Activated T-helper 9 cell treated with anti-CD3 and anti-CD28 coated beads, Interleukin-2, amount 50 U/mL, for 16 hours (primary cell): ENCODE measurements around the gene MYRIP.
"Not testable (repeated sequence)": the region's sequence is repeated elsewhere in the genome, so short reads cannot be mapped to it uniquely, and the experiment has no call there.

ENCODE experiments used
- DNase-seq: peaks from one replicate; pipeline ENCODE4 v3.0.0-alpha.2; 2020; ENCODE audit warnings: low read depth

Gene MYRIP

DNA sequence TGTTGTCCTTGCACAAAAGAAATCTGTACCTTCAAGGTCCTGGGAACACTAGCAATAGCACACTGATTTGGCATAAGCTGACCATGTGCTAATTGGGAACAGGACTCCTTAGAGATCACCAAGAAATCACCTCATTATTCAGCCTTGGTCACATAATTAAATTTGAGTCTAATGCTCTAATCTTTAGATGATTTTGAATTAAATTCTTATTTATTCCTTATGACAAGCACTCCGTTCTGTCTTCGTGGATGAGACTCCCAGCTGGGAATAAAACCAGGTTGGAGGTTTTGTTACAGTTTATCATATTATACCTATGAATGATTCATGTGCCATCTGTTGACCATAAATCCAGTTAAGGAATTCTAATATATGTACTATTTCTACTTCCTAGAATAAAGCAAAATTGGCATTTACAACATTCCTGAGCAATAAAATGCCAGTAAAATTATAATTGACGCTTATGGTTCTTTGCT, 162.2 kb downstream of the MYRIP start:
- DNase-seq: no peak

DNA sequence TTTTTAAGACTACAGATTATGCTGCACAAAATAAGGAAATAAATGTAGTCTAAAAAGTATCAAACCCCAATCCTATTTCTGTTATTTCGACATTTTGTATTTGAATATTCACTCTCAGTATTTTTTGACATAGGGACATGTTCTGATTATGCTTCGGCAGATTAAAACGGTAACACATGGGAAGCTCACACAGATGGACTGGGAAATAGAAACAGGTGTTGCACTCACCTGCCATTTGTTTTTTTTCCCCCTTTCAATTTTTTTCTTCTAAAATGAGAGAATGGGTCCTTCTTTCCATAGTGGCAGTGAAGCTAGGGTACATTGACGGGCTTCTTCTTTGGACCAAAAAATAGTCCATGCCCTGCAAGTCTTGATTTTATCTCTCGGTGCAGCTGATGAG, 163.1 kb downstream of the MYRIP start:
- DNase-seq: no peak

- no peak for DNase-seq
Measured at GRCh38 chr3:39977058-39977794, 167.8 kb downstream of the MYRIP start.

DNA sequence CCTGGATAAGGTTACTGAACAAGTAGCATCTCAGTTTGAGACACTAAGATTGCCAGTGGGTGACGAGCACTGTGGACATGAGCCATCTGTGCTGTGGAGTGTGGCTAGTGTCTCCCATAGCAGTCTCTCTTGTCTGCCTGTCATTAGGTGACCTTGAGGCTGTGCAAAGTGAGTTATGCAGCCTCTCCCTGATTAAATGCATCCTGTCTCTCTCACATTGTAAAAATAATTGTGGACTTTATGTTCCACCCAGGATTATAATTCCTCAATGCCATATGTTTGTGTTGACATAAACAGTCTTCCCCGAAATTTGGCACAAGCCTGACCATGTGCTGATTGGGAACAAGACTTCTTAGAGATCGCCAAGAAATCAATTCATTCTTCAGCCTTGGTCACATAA, 168.9 kb downstream of the MYRIP start:
- DNase-seq: no peak

DNA sequence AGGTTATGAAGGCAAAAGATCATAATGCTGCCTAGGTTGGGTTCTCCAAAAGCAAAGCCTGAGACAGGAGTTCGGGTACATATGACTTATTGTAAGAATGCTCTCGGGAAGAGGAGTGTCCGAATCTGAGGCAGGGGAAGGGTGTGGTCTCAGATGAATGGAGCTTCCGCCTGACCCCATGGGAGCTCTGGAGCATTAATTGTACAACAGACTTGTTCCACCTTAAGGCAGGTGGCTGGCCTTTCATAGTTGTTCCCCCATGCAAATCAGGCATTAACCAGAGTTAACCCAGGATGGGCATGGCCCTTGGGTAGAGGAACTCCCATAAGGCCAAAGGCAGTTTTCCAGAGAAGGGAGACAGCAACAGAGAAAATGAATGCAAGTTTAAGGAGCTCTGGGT, 170.6 kb downstream of the MYRIP start:
- no peak for DNase-seq

DNA sequence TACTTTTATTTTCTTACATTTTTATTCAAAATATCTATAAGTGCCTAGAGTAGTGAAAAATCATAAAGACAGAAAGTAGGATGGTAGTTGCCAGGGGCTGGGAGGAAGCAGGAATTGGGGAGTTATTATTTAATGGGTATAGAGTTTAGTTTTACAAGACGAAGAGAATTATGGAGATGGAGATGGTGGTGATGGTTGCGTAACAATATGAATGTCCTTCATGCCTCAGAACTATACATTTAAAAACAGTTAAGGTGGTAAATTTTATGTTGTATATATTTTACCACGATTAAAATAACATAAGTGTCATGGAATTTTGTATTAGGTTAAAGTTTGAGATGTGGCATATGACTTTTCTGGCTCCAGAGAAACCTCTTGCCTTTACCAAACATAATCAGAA, 171.4 kb downstream of the MYRIP start:
- no peak for DNase-seq

- DNase-seq: no peak
Measured at GRCh38 chr3:39981547-39982184, 172.3 kb downstream of the MYRIP start.

DNA sequence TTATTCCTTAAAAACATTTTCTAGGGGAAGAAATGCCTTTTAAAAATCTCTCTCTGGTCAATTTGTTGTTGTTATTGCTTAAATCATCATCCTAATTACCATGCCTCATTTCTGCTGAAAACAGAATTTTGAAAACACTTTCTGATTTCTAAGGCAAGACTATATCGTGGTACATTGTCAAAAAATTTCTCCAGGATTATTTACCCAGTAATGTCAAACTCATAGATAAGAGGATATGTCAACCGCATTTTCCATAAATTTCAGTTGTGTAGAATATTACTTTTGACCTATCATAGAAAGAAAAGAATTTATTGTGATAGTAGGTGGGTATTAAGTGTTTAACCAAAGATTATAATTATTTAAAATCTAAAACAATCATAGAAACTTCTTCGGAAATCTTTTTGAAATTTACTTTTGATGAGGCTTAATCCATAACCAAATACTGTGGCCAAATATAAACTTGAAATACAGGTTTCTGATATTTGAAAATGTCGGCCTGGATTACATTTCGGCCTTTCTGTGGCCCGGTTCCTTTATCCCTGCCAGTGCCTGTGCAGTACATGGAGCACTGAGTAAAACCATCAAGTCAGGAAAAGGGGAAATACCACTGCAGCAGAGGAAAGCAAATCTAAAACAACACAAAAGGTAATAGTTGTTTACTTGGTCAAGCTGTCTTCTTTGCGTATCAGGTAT, 173.4 kb downstream of the MYRIP start:
- DNase-seq: no peak

- DNase-seq: no peak
Measured at GRCh38 chr3:39989746-39990145, 180.3 kb downstream of the MYRIP start.

DNA sequence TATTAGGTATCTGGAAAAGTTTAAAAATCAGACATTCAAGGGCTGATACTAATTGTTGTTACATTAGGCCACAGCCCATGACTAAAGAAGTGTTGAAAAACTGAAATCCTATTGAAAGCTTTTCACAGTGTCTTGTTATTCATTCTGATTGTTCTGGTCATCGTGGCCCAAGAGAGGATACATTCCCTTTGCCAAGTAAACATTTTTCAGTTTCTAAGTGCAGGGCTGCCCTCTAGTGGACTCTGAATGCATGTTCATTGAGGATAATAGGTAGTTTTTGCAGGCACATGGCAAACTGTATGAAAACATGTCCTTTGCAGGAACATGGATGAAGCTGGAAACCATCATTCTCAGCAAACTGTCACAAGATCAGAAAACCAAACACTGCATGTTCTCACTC, 181.1 kb downstream of the MYRIP start:
- DNase-seq: no peak

- no peak for DNase-seq
Measured at GRCh38 chr3:40008796-40009195, 199.4 kb downstream of the MYRIP start.

GRCh38 chr3:40009991-40010390, 200.6 kb downstream of the MYRIP start:
- no peak for DNase-seq

DNA sequence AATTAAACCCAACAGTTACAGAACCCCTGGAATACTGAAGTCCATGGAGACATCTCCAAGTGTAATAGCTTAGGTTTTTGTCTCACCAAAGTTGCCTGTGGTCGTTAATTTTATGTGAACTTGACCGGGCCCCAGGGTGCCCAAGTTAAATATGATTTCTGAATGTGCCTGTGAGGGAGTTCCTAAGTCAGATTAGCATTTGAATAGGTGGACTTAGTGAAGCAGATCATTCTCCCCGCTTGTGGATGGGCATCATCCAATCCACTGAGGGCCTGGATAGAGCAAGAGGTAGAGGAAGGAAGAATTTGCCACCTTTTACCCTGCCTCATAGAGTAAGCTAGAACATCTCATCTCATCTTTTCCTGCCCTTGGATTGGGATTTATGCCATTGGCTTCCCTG, 203.0 kb downstream of the MYRIP start:
- DNase-seq: no peak

- DNase-seq: no peak
Measured at GRCh38 chr3:40016391-40016790, 207.0 kb downstream of the MYRIP start.

DNA sequence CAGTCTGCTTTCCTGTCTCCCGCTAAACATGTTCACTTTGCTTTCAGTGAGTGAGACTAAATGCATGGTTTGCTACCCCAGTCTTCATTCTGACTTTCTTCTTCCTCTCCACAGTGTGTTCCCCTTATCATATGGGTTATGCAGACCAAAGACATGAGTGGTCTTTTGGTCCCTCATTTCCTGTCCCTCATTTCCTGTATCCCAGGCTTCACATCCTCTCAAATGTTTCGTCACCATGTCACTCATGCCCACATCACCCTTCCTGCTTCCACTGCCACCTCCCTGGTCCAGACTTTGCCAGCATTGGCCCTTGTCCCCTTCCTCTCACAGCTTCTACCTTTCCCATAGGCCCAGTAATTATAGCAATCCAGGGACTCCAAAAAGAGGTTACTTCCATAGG, 209.0 kb downstream of the MYRIP start:
- no peak for DNase-seq

GRCh38 chr3:40019376-40019775, 210.0 kb downstream of the MYRIP start:
- DNase-seq: no peak

DNA sequence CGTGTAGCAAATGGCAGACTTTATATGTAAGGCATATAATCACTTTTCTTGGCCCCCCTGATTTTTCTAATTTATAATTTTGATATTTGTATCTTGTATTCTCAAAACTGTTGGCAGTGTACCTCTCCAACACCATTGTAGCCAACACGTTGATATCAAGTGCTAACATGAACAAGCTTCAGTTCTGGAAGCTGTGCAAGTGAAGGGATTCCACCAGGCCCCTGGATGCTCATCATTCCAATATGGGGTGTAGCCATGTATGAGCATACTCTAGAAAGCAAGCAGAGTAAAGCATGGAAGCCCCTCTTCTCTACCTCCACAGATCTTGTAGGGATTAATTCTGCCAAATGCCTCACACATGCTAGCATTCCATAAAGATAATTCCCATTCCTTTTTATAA, 211.3 kb downstream of the MYRIP start:
- no peak for DNase-seq

- DNase-seq: no peak
Measured at GRCh38 chr3:40021338-40021737, 211.9 kb downstream of the MYRIP start.

- no peak for DNase-seq
Measured at GRCh38 chr3:40022297-40022827, 213.0 kb downstream of the MYRIP start.

DNA sequence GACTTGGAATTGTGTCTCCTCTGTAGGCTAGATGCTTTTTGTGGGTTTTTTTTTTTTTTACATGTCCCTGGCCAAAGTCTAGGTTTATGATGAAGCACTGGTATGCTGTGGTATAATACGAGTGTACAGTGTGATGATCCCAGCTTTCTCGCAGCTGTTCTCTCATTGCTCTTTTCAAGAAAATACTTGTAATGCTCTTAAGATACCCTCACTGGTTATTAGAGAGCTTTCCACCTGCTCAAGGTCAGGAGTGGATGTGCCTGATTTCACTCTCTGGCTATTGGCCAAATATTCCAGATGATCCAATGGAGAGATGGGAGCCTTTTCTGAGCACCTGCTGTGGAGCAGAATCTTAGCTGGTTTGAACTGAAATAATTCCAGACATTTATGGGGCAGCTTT, 215.1 kb downstream of the MYRIP start:
- DNase-seq: no peak

DNA sequence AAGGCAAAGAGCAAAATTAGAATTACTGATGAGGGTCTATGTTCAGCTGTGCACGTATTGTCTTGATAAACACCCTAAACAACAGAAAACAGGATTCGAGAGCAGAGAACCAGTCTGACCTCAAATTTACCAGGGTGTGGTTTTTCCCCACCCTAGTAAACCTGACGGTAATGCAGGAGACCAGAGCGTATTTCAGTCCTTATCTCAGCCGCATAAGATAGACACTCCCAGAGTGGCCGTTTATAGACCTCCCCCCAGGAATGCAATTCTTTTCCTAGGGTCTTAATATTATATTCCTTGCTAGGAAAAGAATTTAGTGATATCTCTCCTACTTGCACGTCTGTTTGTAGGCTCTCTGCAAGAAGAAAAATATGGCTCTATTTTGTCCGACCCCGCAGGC, 216.5 kb downstream of the MYRIP start:
- DNase-seq: not testable (repeated sequence)

DNA sequence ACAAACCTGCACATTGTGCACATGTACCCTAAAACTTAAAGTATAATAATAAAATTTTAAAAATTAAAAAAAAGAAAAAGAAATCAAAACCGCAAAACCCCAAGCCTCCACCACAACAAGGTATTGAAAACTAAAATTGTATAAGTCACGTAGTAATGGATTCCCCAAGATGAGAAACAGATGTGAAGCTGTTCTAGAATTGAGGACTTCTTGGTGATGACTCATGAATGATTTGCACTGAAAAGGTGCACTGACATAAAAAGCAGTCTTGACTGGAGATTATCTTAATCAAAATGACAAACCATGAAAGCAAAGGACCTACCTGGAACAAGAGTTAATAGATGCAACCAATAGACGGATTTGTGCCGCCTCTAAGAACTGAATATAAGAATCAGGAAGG, 225.8 kb downstream of the MYRIP start:
- DNase-seq: no peak

GRCh38 chr3:40037582-40037981, 228.2 kb downstream of the MYRIP start:
- no peak for DNase-seq
